ENCODE data around the gene CPT2. TPM values are rescaled to one million over a fixed set of nuclear protein-coding genes. Genes with fewer than 3 reads are reported as not detected.
"Not testable (repeated sequence)": the region's sequence is repeated elsewhere in the genome, so short reads cannot be mapped to it uniquely, and the experiment has no call there.

Gene CPT2
- total and polyA plus RNA-seq, 8 donors: 6.3 to 13.4 (median 10.9) TPM

DNA sequence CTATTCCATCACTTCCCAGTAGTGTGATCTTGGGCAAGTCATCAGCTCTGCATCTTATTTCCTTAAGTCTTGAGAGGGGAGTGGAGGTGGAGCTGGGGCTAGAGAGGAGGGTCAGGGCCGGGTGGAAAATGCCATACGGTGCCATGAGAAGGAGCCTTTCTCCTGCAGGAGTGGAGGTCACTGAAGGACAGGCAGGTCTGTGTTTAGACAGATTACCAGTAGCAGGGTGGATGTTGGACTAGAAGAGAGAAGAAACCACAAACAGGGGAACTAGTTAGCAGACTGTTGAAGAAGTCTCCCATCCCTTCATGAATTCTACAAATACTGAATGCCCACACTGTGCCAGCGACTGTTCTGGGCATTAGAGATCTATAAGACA is 13.9 kb upstream of the CPT2 start:
- Histone ChIP-seq H3K27ac (peak overlapping the region in 1 of 4 donors; percentile 53), H3K9me3 (no peaks in the 10 kb centered on the region), H3K4me3 (no peak overlapping the region), H3K36me3 (no peaks in the 10 kb centered on the region), H3K27me3 (no peaks in the 10 kb centered on the region), H3K4me1 (peaks cover 4 to 17% (median 5%) of the 10 kb centered on the region in 3 donors)
- intact Hi-C loops (cut with DNase I): loop anchor here in 1 of 3 donors (10.0 kb wide), 2 partner anchors 268 to 478 kb away; no protein-coding TSS in a partner anchor
- TF ChIP-seq, protein P1, sequence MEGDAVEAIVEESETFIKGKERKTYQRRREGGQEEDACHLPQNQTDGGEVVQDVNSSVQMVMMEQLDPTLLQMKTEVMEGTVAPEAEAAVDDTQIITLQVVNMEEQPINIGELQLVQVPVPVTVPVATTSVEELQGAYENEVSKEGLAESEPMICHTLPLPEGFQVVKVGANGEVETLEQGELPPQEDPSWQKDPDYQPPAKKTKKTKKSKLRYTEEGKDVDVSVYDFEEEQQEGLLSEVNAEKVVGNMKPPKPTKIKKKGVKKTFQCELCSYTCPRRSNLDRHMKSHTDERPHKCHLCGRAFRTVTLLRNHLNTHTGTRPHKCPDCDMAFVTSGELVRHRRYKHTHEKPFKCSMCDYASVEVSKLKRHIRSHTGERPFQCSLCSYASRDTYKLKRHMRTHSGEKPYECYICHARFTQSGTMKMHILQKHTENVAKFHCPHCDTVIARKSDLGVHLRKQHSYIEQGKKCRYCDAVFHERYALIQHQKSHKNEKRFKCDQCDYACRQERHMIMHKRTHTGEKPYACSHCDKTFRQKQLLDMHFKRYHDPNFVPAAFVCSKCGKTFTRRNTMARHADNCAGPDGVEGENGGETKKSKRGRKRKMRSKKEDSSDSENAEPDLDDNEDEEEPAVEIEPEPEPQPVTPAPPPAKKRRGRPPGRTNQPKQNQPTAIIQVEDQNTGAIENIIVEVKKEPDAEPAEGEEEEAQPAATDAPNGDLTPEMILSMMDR (IDR thresholded peaks at IDR 0.05): no peak
- 67 to 73% methylated on average over 3 of the region's 3 CpGs for WGBS, 2 donors
- ATAC-seq (peak in 1 of 4 donors; percentile 2), FAIRE-seq (no peak), DNase-seq (no peak)

DNA sequence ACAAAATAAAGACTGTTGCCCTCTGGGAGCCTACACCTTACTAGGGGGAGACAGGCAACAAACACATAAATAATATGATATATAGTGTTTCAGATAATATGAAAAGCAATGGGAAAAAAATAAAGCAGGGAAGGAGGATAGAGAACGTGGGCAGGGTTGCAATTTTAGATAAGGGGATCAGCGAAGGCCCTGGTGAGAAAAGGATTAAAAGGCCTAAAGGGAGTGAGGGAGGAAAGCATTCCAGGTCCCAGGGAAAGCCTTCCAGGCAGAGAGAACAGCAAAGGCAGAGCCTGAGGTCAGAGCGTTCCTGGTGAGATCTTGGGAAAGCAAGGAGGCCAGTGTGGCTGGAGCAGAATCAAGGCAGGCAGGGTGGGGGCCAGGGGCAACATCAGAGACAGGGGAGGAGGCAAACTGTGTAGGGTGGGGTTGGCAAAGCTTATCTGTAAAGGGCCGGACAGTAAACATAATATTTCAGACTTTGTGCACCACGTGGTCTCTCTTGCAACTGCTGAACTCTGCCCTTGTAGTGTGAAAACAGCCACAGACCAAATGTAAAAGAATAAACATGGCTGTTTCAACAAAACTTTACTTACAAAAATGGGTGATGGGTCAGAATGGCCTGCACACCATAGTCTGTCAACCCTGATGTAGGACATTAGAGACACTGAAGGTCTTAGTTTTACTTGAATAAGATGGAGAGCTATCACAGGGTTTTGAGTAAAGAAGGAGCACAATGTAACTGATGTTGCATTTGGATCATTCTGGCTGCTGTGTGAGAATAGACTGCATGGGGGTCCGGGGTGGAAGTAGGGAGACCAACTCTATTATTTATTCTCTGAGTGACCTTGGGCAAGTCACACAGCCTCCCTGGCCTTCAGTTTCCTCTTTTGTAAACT is 13.3 kb upstream of the CPT2 start:
- FAIRE-seq (no peak), ATAC-seq (peak; percentile 49 to 89 (median 71)), DNase-seq (peak in 2 of 6 donors; percentile 45 to 74)
- H3K36me3 ChIP-seq: no peaks in the 10 kb centered on the region
- TF ChIP-seq, protein P1 (IDR thresholded peaks at IDR 0.05): no peak
- H3K4me1 ChIP-seq: peaks cover 4 to 17% (median 5%) of the 10 kb centered on the region in 3 donors
- 37 to 43% methylated on average over 6 of the region's 6 CpGs for WGBS, 2 donors
- no peaks in the 10 kb centered on the region for H3K27me3 ChIP-seq
- no peak overlapping the region for H3K4me3 ChIP-seq
- H3K9me3 ChIP-seq: no peaks in the 10 kb centered on the region
- intact Hi-C loops (cut with DNase I): loop anchor here in 1 of 3 donors (10.0 kb wide), 2 partner anchors 269 to 479 kb away; no protein-coding TSS in a partner anchor
- H3K27ac ChIP-seq: peak overlapping the region in 1 of 4 donors; percentile 53

DNA sequence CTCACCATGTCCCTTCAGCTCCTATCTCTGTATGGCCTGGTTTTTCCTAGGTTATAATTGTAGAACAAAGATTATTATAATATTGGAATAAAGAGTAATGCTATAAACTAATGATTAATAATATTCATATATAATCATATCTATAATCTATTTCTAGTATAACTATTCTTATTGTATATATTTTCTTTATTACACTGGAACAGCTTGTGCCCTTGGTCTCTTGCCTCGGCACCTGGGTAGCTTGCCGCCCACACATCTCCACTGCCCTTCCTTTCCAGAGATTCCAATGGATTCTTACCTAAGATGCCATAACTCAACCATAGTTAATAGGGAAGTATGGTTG is 10.7 kb upstream of the CPT2 start:
- peaks cover 4 to 17% (median 5%) of the 10 kb centered on the region in 3 donors for H3K4me1 ChIP-seq
- H3K9me3 ChIP-seq, H3K27me3 ChIP-seq, H3K4me3 ChIP-seq, H3K27ac ChIP-seq, H3K36me3 ChIP-seq, DNase-seq, FAIRE-seq, ATAC-seq: not testable (repeated sequence)
- TF ChIP-seq, protein P1 (IDR thresholded peaks at IDR 0.05): peak in 3 of 4 donors; percentile 4 to 35 (median 13)
- intact Hi-C loops (cut with DNase I): loop anchor here in 1 of 3 donors (10.0 kb wide), 2 partner anchors 271 to 481 kb away; no protein-coding TSS in a partner anchor
- 57 to 58% methylated on average over 2 of the region's 2 CpGs for WGBS, 2 donors

DNA sequence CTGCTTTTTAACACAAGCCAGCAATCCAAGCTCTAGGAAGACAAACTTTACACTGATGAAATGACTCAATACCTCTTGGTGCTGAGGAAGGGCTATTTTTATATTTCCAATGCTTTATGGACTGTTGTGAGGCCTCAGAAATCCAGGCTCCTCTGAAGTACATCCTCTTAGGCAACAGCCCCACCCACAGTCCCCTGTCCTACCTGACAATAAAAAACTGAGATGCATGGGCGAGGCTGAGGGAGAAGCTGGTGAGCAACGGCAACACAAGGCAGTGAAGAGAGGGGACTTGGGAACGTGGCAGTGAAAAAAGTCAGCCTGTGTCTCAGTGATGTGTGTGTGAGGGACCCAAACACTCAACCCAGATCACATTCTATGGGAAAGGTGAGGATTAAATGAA is 10.1 kb upstream of the CPT2 start:
- no peak for DNase-seq
- no peak for ATAC-seq
- Histone ChIP-seq H3K36me3 (no peaks in the 10 kb centered on the region), H3K27ac (no peak overlapping the region), H3K9me3 (no peaks in the 10 kb centered on the region), H3K27me3 (no peaks in the 10 kb centered on the region), H3K4me3 (no peak overlapping the region), H3K4me1 (peaks cover 4 to 17% (median 5%) of the 10 kb centered on the region in 3 donors)
- WGBS, 2 donors: 60 to 72% methylated on average over 3 of the region's 3 CpGs
- intact Hi-C loops (cut with DNase I): loop anchor here in 1 of 3 donors (10.0 kb wide), 2 partner anchors 272 to 482 kb away; no protein-coding TSS in a partner anchor
- no peak for FAIRE-seq
- TF ChIP-seq, protein P1 (IDR thresholded peaks at IDR 0.05): no peak

Data from pancreas (tissue), 10 donors.